Hematopoietic multipotent progenitor cell treated with erythropoietin and hydrocortisone succinate and interleukin-3 and kit ligand, for 6 days (in vitro differentiated cells): ENCODE results near the gene RORB.

Experiments
- DNase-seq: peaks from one replicate; pipeline ENCODE4 v3.0.0-alpha.2; 2015

The RORB gene

DNA sequence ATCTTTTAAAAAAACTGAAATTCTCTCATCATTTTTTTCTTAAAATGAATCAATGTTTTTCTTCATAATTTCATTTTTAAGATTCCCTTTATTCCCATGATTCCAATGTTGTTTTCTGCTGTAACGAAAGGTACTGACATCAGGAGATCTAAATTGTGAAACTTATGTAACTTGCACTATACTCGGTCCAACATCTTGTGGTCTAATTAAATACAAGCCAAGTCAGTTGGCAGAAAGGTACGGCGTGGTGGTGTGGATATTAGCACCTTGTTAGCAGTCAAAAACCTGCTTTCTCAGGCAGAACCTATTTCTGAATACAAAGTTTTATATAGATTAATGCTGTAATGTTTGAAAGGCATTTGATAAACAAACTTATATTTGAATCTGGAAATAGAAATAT is 20.1 kb downstream of the RORB start:
- no peak for DNase-seq

- no peak for DNase-seq
Measured at GRCh38 chr9:74519419-74519818, 22.3 kb downstream of the RORB start.

- no peak for DNase-seq
Measured at GRCh38 chr9:74521009-74521408, 23.9 kb downstream of the RORB start.

GRCh38 chr9:74524289-74524688 is 27.2 kb downstream of the RORB start:
- DNase-seq: no peak

DNA sequence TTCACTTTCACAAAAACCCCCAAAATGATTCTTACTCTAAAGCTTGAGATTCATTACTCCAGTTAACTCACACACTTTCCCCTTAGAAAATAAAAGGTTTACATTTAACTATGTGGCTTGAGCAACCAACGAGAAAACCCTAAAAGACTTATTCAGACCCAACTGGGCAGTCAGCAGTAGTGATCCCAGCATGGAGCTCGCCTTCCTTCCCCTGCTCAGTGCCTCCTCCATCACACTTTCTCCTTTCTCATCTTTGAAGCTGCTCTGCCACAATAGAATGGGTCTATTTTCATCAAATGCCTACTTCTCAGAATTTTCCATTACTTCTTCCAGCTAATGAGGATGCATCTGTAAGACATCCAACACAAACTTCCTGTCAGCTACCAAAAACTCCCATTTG is 29.1 kb downstream of the RORB start:
- no peak for DNase-seq

DNA sequence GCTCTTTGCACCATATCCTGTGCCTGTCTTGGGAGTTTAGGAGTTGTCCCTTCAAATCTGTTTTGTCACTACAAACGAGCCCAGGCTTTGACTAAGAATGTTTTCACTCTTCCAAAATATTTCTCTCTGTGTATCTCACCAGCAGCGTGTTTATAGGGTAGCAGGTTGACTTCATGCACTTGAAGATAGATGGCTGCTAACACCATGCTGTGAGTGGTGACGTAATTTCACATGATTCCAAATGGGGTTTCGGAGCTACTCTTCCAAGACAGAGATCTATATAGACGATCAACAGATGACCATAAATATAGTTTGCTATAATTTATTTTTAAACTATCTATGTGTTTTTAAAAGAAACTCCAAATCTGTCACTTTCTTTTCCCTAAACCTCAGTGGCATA is 30.6 kb downstream of the RORB start:
- no peak for DNase-seq

- no peak for DNase-seq
Measured at GRCh38 chr9:74528207-74528606, 31.1 kb downstream of the RORB start.

- peak; percentile 2 for DNase-seq
Measured at GRCh38 chr9:74530458-74530857, 33.3 kb downstream of the RORB start.

DNA sequence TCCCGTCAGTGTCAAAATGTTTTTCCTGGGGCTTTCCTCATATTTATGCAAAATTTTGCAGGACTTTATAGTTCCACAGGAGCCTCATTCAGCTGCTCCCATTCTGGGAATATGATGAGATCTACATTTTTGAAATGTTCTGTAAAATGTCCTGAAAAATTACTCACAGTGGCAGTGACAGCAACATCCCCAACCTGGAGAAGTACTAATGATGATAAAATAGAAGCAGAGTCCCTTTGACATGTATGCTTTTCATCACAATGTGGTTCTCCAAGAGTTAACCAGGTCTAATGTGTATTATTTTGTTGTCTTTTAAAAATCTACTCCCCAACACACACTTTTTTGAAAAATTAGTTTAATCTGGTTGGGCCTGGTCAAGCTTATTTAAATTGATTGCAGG is 36.1 kb downstream of the RORB start:
- DNase-seq: no peak

- no peak for DNase-seq
Measured at GRCh38 chr9:74534841-74535240, 37.7 kb downstream of the RORB start.

DNA sequence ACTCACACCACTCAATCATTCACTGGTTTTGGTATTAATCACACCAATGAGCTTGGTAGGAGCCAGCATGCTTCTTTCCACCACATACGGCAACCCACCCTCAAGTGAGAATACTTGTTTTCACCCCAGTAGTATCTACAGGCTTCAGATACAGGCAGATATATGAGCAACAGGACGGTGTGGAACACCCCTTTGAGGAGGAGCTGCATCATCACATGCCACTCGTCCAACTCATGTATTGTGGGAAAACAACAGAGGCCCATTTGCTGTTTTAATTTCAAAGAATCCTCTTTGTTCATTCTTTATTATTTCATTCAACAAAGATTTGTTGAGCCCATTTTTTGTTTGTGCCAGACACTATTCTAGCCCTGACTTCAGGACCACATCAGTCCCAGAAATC is 46.0 kb downstream of the RORB start:
- DNase-seq: no peak

DNA sequence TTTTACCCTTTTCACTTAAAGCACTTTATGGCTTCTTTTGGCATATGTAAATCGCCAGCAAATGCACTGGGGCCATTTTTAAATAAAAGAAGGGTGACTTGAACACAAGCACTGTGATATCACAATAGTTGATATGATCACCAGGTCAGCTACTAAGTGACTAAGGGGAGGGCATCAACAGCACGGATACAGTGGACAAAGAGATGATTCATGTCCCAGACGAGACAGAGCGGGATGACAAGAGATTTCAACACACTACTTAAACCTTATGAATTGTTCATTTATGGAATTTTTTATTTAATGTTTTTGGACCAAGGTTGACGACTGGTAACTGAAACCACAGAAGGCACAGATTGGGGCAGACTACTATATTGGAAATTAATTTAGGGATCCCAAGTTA is 54.1 kb downstream of the RORB start:
- DNase-seq: no peak

GRCh38 chr9:74554751-74555419 is 57.8 kb downstream of the RORB start:
- DNase-seq: no peak

DNA sequence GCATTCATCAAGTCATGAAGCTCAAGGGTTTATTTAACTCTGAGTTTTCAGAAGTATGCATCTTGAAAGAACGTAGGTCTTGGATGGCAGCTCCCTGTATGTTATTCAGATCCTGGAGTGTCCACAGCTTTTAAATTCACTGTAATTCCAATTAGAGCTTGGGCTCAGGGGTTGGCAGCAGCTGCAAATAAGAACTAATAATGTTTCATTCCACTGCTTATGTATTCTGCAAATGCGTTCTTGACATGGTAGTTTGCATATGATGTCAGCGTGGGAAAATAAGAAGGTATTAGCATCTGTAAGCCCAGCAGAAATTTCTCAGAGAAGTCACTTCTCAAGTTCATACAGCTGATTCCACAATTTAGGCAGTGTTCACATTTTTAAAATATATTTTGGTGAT is 58.4 kb downstream of the RORB start:
- DNase-seq: no peak

DNA sequence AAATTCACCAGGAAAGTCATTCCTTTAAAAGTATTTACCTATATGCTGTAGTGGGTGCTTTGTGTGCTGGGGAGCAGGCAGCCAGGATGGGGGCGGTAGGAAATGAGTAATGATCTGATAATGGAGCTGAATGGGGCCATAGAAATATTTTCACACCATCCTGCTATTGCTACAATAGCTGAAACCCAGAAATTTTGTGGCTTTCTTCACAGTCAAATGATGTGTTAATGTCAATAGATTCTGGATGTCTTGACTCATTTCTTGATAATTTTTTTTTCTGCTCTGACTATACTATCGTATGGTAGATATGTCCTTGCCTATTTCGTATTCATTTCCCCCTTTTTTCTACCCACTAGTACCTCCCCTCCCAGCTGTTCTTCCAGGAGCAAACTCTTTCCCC is 59.5 kb downstream of the RORB start:
- no peak for DNase-seq

GRCh38 chr9:74557571-74557970 is 60.4 kb downstream of the RORB start:
- DNase-seq: no peak

- DNase-seq: no peak
Measured at GRCh38 chr9:74562611-74563010, 65.5 kb downstream of the RORB start.

DNA sequence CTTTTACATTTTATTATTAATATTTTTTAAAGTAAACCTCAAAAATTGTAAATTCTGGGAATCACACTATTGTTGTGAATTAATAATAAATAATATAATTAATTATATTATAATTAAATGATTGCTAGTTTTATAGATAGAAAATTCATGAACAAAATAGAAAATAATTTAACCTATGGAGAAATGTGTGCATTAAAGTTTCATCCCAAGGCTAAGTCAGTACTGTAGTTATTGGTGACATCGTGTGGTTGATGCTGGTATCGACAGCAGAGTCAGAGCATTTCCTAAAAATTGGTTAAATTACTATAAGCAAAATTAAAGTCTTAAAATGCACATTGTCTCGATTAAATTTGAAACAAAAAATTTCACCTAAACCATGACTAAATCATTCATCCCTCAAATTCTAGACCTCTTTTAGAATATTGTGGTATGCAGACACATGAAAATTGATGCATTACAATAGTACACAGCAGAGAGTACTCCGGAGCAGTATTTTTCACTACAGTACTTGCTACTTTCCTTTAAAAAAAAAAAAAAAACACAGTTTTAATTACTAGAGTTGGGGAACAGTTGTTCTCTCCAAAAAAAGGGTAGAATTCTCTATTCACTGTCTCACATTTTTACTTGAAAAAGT is 73.9 kb downstream of the RORB start:
- peak; percentile 62 for DNase-seq

- DNase-seq: no peak
Measured at GRCh38 chr9:74573640-74574191, 76.6 kb downstream of the RORB start.

- DNase-seq: no peak
Measured at GRCh38 chr9:74576176-74576575, 79.0 kb downstream of the RORB start.

DNA sequence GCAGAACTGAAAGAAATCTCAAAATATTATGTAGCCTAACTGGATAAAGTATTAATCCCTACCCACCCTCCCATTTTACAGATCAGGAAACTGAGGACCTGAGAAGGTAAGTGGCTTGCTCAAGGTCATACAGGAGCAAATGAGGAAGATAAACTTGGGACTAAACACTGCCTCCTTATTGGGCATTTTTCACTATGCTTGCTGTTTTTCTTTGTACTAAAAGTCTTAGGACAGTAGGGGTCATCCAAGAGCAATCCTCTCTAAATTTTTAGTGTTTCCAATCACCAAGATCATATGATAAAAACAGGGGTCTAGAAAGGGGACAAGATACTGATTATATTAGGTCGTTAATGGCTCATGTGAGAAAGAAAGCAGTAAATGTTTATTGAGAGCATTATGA is 80.8 kb downstream of the RORB start:
- peak; percentile 2 for DNase-seq

GRCh38 chr9:74589576-74589975 is 92.4 kb downstream of the RORB start:
- no peak for DNase-seq

- DNase-seq: no peak
Measured at GRCh38 chr9:74595286-74595685, 98.2 kb downstream of the RORB start.

DNA sequence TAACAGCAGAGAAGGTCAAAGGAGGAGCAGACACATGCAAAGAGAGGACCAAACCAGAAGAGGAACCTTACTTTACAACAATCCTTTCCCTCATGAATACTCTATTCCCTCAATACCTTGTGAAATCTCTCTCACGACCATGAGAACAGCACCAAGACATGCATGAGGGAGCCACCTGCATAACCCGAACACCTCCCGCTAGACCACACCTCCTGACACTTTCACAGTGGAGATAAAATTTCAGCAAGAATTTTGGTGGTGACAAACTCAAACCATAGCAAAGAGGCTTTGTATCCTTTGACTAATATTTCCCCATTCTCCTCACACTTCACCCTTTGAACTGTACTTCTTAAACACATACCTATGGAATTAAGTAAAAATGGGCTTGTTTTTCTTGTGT is 101.7 kb downstream of the RORB start:
- no peak for DNase-seq
